NB4 (cell line): ENCODE data around the gene ITSN1.

Experiments
- TF ChIP-seq, protein P1 (sequence below): IDR thresholded peaks from one replicate; pipeline ENCODE4 v1.5.1; 2012; ENCODE audit warnings: low read depth, low read length
- TF ChIP-seq, protein P2 (sequence below): IDR thresholded peaks from 2 replicates; pipeline ENCODE4 v1.6.1; 2011; ENCODE audit warnings: low read depth, low read length

DNA sequence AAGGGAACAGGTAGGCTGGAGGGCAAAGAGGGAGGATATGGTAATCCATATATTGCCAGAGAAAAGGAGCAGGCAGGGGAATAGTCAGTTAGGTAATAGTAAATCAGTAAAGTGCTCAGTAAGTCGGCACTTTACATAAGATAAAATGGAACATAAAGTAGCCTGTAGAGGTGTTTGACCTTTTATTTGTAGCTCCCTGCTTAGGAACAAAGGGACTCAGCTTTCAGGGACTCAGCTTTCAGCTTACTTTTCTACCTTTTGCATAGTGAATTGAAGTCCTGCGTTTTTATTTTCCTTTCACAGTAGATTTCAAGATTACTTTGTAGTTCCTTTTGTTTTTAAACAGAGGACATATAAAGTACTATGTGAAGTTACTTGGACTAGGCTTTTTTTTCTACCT, 87.3 kb downstream of the ITSN1 start:
- TF ChIP-seq, protein P1, sequence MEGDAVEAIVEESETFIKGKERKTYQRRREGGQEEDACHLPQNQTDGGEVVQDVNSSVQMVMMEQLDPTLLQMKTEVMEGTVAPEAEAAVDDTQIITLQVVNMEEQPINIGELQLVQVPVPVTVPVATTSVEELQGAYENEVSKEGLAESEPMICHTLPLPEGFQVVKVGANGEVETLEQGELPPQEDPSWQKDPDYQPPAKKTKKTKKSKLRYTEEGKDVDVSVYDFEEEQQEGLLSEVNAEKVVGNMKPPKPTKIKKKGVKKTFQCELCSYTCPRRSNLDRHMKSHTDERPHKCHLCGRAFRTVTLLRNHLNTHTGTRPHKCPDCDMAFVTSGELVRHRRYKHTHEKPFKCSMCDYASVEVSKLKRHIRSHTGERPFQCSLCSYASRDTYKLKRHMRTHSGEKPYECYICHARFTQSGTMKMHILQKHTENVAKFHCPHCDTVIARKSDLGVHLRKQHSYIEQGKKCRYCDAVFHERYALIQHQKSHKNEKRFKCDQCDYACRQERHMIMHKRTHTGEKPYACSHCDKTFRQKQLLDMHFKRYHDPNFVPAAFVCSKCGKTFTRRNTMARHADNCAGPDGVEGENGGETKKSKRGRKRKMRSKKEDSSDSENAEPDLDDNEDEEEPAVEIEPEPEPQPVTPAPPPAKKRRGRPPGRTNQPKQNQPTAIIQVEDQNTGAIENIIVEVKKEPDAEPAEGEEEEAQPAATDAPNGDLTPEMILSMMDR: no peak
- TF ChIP-seq, protein P2, sequence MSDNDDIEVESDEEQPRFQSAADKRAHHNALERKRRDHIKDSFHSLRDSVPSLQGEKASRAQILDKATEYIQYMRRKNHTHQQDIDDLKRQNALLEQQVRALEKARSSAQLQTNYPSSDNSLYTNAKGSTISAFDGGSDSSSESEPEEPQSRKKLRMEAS: no peak
